ENCODE results near the gene TRIM29. TPM values are rescaled to one million over a fixed set of nuclear protein-coding genes. Genes with fewer than 3 reads are reported as not detected.

Gene TRIM29
- total and polyA plus RNA-seq, 2 of the 13 experiments (the other 11 are each of a cell fraction or from before 2014, with no cell fraction given): 0.86 TPM

DNA sequence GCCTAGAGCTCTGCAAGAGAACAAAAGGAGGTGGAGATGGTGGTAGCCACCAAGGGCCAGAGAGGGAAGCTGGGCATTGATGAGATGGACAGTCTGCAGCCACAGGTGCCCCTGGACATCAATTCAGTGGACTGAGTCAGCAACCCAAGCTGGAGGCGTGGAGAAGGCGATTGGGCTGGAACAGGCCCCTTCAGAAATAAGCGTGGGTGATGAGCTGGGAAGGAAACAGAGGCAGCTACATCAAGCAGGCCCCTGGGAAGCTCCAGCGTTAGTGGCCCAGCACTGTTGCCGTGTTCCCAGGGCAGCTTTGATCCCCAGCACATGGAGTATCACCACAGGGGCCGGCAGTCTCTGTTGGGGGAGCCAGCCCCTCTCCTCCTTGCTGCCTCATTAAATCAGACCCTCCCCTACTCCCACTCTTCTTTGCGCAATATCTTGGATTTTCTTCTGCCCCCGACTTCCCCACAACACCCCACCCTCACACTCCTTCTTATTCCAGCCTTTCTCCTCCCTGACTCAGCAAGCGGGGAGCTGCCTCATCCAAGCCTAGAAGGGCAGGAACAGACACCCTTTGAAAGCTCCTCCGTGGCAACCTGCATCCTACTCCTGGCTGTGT is 41.3 kb upstream of the TRIM29 start:
- H2AFZ ChIP-seq (ENCODE audit: low read length): no peak overlapping the region
- in situ Hi-C loops (cut with HindIII; ENCODE audit: extremely low pct_ligation_motif_present, low pct_unique_long_range_greater_than_20kb) (no loop called here), intact Hi-C loops (cut with micrococcal nuclease; ENCODE audit: unreplicated experiment) (no loop called here)
- no peaks in the 10 kb centered on the region for H3K36me3 ChIP-seq (replicated peaks in 1 of 2; ENCODE audit: control insufficient read depth in 1 of 2, insufficient read depth in 2 of 2, low read length in 2 of 2)
- H3K4me2 ChIP-seq (ENCODE audit: low read depth, low read length): no peak overlapping the region
- H4K20me1 ChIP-seq (ENCODE audit: insufficient read depth, low read length): no peaks in the 10 kb centered on the region
- H3K27me3 ChIP-seq (ENCODE audit: control insufficient read depth in 1 of 2, insufficient read depth in 2 of 2, low read length in 2 of 2): no peaks in the 10 kb centered on the region
- no peak for TF ChIP-seq ADNP (CRISPR knock-in tag; IDR thresholded peaks at IDR 0.05)
- no peak for TF ChIP-seq SIN3B (IDR thresholded peaks at IDR 0.05; ENCODE audit: low read length)
- TF ChIP-seq, protein P1, sequence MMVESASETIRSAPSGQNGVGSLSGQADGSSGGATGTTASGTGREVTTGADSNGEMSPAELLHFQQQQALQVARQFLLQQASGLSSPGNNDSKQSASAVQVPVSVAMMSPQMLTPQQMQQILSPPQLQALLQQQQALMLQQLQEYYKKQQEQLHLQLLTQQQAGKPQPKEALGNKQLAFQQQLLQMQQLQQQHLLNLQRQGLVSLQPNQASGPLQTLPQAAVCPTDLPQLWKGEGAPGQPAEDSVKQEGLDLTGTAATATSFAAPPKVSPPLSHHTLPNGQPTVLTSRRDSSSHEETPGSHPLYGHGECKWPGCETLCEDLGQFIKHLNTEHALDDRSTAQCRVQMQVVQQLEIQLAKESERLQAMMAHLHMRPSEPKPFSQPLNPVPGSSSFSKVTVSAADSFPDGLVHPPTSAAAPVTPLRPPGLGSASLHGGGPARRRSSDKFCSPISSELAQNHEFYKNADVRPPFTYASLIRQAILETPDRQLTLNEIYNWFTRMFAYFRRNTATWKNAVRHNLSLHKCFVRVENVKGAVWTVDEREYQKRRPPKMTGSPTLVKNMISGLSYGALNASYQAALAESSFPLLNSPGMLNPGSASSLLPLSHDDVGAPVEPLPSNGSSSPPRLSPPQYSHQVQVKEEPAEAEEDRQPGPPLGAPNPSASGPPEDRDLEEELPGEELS (CRISPR knock-in tag; IDR thresholded peaks at IDR 0.05): no peak
- no peak for TF ChIP-seq HNRNPL (IDR thresholded peaks at IDR 0.05; ENCODE audit: low read depth, low read length)
- TF ChIP-seq KDM3A (CRISPR knock-in tag; IDR thresholded peaks at IDR 0.05; ENCODE audit: low read depth): no peak
- no peak for TF ChIP-seq NR2C2 (CRISPR knock-in tag; IDR thresholded peaks at IDR 0.05; ENCODE audit: borderline replicate concordance)
- CTCF ChIA-PET (ENCODE audit: low intra/inter-chr PET ratio, low total read pairs): no interaction called here
- peaks cover 45% of the 10 kb centered on the region for H3K4me1 ChIP-seq (ENCODE audit: insufficient read depth, low read length)
- no peaks in the 10 kb centered on the region for H3K9me3 ChIP-seq (ENCODE audit: low read length)
- 89% methylated on average over 5 of the region's 10 CpGs for WGBS (ENCODE audit: low lambda C conversion rate)
- BruUV-seq (replicated peaks): no TSS peak
- ATAC-seq (no peak), FAIRE-seq (no peak), DNase-seq (ENCODE audit: low spot score) (no peak)
- no peak overlapping the region for H3K27ac ChIP-seq (ENCODE audit: extremely low read length, insufficient read depth, low read length)
- peaks cover 2% of the 10 kb centered on the region for H3K79me2 ChIP-seq (ENCODE audit: insufficient read depth, low read length)
- no peak overlapping the region for H3K9ac ChIP-seq (ENCODE audit: insufficient read depth, low read depth, low read length)
- no peak overlapping the region for H3K4me3 ChIP-seq (replicated peaks in 1 of 3; ENCODE audit: insufficient read depth in 1 of 3, low read depth in 2 of 3, low read length in 3 of 3)
- POLR2A ChIA-PET: interaction anchor here (1.0 to 1.5 kb wide), 3 partner anchors 14 to 45 kb away, joined by 3 to 4 read pairs (median 3); no protein-coding TSS in a partner anchor

DNA sequence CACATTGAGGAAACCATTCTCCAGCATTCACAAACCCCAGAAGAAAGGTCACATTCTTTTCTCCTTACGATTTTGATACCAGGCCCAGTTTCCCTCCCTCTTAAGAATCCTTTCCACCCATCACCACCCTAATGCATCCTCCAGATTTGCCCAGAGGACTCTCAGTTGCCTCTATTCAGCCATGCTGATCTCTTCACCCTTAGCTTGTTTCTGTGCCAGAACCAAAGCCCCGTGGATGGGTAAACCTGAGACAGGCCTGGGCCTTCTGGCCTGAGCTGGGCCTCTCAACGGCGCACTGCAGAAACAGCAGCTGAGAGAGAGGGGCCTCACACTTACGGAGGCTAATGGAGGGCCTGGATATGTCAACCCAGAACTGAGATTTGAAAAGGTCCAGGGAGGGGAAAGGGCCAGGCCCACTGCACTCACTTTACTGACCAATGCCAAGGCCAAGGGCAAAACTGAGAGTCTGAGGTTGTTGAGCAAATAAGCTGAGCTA is 40.7 kb upstream of the TRIM29 start:
- Histone ChIP-seq H3K79me2 (ENCODE audit: insufficient read depth, low read length) (no peaks in the 10 kb centered on the region), H3K4me2 (ENCODE audit: low read depth, low read length) (no peak overlapping the region), H4K20me1 (ENCODE audit: insufficient read depth, low read length) (no peaks in the 10 kb centered on the region), H3K27ac (ENCODE audit: extremely low read length, insufficient read depth, low read length) (no peak overlapping the region), H3K4me1 (ENCODE audit: insufficient read depth, low read length) (peaks cover 39% of the 10 kb centered on the region), H3K36me3 (replicated peaks in 1 of 2; ENCODE audit: control insufficient read depth in 1 of 2, insufficient read depth in 2 of 2, low read length in 2 of 2) (no peaks in the 10 kb centered on the region), H2AFZ (ENCODE audit: low read length) (no peak overlapping the region), H3K27me3 (ENCODE audit: control insufficient read depth in 1 of 2, insufficient read depth in 2 of 2, low read length in 2 of 2) (no peaks in the 10 kb centered on the region), H3K9me3 (ENCODE audit: low read length) (no peaks in the 10 kb centered on the region), H3K9ac (ENCODE audit: insufficient read depth, low read depth, low read length) (no peak overlapping the region), H3K4me3 (replicated peaks in 1 of 3; ENCODE audit: insufficient read depth in 1 of 3, low read depth in 2 of 3, low read length in 3 of 3) (no peak overlapping the region)
- no peak for DNase-seq (ENCODE audit: low spot score)
- 85% methylated on average over 5 of the region's 5 CpGs for WGBS (ENCODE audit: low lambda C conversion rate)
- ChIA-PET POLR2A (interaction anchor here (1.0 kb wide), 2 partner anchors 29 to 45 kb away, joined by 3 read pairs; no protein-coding TSS in a partner anchor), CTCF (ENCODE audit: low intra/inter-chr PET ratio, low total read pairs) (no interaction called here)
- intact Hi-C loops (cut with micrococcal nuclease; ENCODE audit: unreplicated experiment): no loop called here
- no peak for FAIRE-seq
- in situ Hi-C loops (cut with HindIII; ENCODE audit: extremely low pct_ligation_motif_present, low pct_unique_long_range_greater_than_20kb): no loop called here
- no peak for ATAC-seq
- no TSS peak for BruUV-seq (replicated peaks)
- TF ChIP-seq, protein P2, sequence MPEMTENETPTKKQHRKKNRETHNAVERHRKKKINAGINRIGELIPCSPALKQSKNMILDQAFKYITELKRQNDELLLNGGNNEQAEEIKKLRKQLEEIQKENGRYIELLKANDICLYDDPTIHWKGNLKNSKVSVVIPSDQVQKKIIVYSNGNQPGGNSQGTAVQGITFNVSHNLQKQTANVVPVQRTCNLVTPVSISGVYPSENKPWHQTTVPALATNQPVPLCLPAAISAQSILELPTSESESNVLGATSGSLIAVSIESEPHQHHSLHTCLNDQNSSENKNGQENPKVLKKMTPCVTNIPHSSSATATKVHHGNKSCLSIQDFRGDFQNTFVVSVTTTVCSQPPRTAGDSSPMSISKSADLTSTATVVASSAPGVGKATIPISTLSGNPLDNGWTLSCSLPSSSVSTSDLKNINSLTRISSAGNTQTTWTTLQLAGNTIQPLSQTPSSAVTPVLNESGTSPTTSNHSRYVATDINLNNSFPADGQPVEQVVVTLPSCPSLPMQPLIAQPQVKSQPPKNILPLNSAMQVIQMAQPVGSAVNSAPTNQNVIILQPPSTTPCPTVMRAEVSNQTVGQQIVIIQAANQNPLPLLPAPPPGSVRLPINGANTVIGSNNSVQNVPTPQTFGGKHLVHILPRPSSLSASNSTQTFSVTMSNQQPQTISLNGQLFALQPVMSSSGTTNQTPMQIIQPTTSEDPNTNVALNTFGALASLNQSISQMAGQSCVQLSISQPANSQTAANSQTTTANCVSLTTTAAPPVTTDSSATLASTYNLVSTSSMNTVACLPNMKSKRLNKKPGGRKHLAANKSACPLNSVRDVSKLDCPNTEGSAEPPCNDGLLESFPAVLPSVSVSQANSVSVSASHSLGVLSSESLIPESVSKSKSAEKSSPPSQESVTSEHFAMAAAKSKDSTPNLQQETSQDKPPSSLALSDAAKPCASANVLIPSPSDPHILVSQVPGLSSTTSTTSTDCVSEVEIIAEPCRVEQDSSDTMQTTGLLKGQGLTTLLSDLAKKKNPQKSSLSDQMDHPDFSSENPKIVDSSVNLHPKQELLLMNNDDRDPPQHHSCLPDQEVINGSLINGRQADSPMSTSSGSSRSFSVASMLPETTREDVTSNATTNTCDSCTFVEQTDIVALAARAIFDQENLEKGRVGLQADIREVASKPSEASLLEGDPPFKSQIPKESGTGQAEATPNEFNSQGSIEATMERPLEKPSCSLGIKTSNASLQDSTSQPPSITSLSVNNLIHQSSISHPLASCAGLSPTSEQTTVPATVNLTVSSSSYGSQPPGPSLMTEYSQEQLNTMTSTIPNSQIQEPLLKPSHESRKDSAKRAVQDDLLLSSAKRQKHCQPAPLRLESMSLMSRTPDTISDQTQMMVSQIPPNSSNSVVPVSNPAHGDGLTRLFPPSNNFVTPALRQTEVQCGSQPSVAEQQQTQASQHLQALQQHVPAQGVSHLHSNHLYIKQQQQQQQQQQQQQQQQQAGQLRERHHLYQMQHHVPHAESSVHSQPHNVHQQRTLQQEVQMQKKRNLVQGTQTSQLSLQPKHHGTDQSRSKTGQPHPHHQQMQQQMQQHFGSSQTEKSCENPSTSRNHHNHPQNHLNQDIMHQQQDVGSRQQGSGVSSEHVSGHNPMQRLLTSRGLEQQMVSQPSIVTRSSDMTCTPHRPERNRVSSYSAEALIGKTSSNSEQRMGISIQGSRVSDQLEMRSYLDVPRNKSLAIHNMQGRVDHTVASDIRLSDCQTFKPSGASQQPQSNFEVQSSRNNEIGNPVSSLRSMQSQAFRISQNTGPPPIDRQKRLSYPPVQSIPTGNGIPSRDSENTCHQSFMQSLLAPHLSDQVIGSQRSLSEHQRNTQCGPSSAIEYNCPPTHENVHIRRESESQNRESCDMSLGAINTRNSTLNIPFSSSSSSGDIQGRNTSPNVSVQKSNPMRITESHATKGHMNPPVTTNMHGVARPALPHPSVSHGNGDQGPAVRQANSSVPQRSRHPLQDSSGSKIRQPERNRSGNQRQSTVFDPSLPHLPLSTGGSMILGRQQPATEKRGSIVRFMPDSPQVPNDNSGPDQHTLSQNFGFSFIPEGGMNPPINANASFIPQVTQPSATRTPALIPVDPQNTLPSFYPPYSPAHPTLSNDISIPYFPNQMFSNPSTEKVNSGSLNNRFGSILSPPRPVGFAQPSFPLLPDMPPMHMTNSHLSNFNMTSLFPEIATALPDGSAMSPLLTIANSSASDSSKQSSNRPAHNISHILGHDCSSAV (CRISPR knock-in tag; IDR thresholded peaks at IDR 0.05; ENCODE audit: borderline replicate concordance): no peak
- no peak for TF ChIP-seq NR2C2 (CRISPR knock-in tag; IDR thresholded peaks at IDR 0.05; ENCODE audit: borderline replicate concordance)

Data from HepG2 (cell line).